Mesodermal cell (in vitro differentiated cells): ENCODE results near the gene YWHAE.
"Not testable (repeated sequence)": the region's sequence is repeated elsewhere in the genome, so short reads cannot be mapped to it uniquely, and the experiment has no call there.

Experiments used
- H3K27ac ChIP-seq: 2 replicates; pipeline ENCODE4 v1.7.0; 2013; ENCODE audit warnings: mild to moderate bottlenecking, low read depth, low read length, moderate library complexity; ENCODE audit not compliant: severe bottlenecking
- H3K36me3 ChIP-seq: 2 replicates; pipeline ENCODE4 v1.7.1; 2013; ENCODE audit warnings: mild to moderate bottlenecking, low read length, moderate library complexity; ENCODE audit not compliant: control insufficient read depth, insufficient read depth
- H3K4me1 ChIP-seq: one replicate; pipeline ENCODE4 v1.7.1; 2013; ENCODE audit warnings: mild to moderate bottlenecking, low read length; ENCODE audit not compliant: insufficient read depth, control insufficient read depth, poor library complexity, severe bottlenecking
- H3K4me3 ChIP-seq: 2 replicates; pipeline ENCODE4 v1.7.0; 2013; ENCODE audit warnings: low read length, control low read depth, mild to moderate bottlenecking; ENCODE audit not compliant: insufficient read depth, poor library complexity, severe bottlenecking; ENCODE audit errors: extremely low read depth
- H3K9me3 ChIP-seq: 2 replicates; pipeline ENCODE4 v1.7.1; 2013; ENCODE audit warnings: mild to moderate bottlenecking, low read length, moderate library complexity; ENCODE audit not compliant: control insufficient read depth
- WGBS, 2 experiments: methylation state at CpG; one replicate each; pipeline ENCODE4 v1.1.5; 2013; ENCODE audit warnings: missing lambda C conversion rate in 2 of 2; ENCODE audit not compliant: insufficient coverage in 2 of 2; 5-methylcytosine and 5-hydroxymethylcytosine counted together

Gene YWHAE

GRCh38 chr17:1360315-1360714, 39.7 kb downstream of the YWHAE start:
- H3K27ac ChIP-seq, H3K4me3 ChIP-seq, H3K9me3 ChIP-seq: not testable (repeated sequence)
- WGBS, 2 experiments = 94 to 100% methylated on average over 1 to 3 of the region's 5 CpGs
- Histone ChIP-seq H3K4me1 (peaks cover 25% of the 10 kb centered on the region), H3K36me3 (peaks cover 87% of the 10 kb centered on the region)

DNA sequence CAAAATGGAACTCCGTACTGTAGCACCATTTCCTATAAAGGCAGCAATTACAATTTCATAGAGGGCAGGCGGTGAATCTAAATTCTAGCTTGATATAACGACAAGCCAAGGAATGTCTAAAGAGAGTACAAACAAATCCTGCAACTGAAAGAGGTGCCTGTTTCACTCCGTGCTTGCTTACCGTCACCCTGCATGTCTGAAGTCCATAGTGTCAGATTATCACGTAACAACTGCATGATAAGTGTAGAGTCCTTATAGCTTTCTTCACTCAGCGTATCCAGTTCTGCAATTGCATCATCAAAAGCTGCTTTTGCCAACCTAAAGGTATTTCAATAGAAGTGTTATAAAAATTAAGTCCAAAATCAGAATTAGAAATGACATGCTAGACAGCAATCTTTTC, 46.0 kb downstream of the YWHAE start:
- Histone ChIP-seq H3K27ac (no peak overlapping the region), H3K4me3 (no peak overlapping the region), H3K9me3 (no peaks in the 10 kb centered on the region), H3K36me3 (peaks cover 92% of the 10 kb centered on the region), H3K4me1 (no peaks in the 10 kb centered on the region)
- WGBS, 2 experiments = 100% methylated on average over 5 of the region's 7 CpGs

GRCh38 chr17:1352530-1352929, 47.5 kb downstream of the YWHAE start:
- not testable (repeated sequence) for H3K9me3 ChIP-seq, H3K27ac ChIP-seq, H3K4me1 ChIP-seq, H3K4me3 ChIP-seq
- WGBS, 2 experiments = 96 to 98% methylated on average over 14 to 16 of the region's 16 CpGs
- peaks cover 96% of the 10 kb centered on the region for H3K36me3 ChIP-seq

- Histone ChIP-seq H3K4me1 (no peaks in the 10 kb centered on the region), H3K36me3 (peaks cover 97% of the 10 kb centered on the region), H3K27ac (no peak overlapping the region), H3K4me3 (no peak overlapping the region), H3K9me3 (no peaks in the 10 kb centered on the region)
- 86 to 100% methylated on average over 1 of the region's 3 CpGs for WGBS, 2 experiments
Observed at GRCh38 chr17:1351971-1352370, 48.1 kb downstream of the YWHAE start.

GRCh38 chr17:1351275-1351674, 48.7 kb downstream of the YWHAE start:
- H3K9me3 ChIP-seq = no peaks in the 10 kb centered on the region
- no peak overlapping the region for H3K4me3 ChIP-seq
- no peaks in the 10 kb centered on the region for H3K4me1 ChIP-seq
- WGBS, 2 experiments = 100% methylated on average over 4 to 5 of the region's 5 CpGs
- H3K27ac ChIP-seq = no peak overlapping the region
- H3K36me3 ChIP-seq = peaks cover 98% of the 10 kb centered on the region

DNA sequence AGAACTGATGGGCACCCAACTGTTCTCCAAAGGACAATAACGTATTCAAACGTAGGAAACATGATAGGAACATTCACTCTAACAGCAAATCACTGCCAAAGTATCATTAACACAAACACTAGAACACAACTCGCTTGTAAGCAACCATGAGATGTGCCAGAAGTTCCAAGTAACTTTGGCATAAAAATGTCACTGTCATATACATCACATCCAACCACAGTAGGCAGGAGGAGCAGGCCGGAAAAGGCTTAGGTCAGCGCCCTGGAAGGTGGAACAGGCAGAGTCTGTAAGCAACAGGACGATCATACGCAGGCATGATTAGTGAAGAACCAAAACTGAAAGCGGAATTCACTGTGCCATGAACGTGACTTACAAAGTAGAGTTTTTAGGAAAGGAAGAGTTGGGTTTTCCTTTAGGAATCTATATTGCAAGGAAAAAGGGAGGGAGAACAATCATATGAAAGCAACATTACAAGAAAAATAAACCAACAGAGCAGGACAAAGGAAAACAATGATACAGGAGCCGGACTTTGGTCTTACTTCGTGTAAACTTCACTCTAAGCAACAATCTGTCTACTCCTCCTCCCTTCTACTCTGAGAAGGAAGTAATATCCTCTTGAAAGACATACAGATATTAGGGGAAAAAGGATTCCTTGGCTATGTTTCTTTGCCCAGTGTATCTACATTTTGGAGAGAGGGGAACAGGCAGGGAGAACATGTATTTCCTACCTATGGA, 52.3 kb downstream of the YWHAE start:
- Histone ChIP-seq H3K4me1 (no peaks in the 10 kb centered on the region), H3K4me3 (no peak overlapping the region), H3K9me3 (no peaks in the 10 kb centered on the region), H3K27ac (peak overlapping the region; percentile 10), H3K36me3 (peaks cover 97% of the 10 kb centered on the region)
- WGBS, 2 experiments = 97 to 99% methylated on average over 7 to 8 of the region's 11 CpGs

GRCh38 chr17:1344521-1344920, 55.5 kb downstream of the YWHAE start:
- H3K36me3 ChIP-seq = peaks cover 80% of the 10 kb centered on the region
- no peak overlapping the region for H3K27ac ChIP-seq
- H3K4me3 ChIP-seq = no peak overlapping the region
- WGBS, 2 experiments = 75 to 100% methylated on average over 3 to 5 of the region's 7 CpGs
- no peaks in the 10 kb centered on the region for H3K9me3 ChIP-seq
- H3K4me1 ChIP-seq = no peaks in the 10 kb centered on the region

- Histone ChIP-seq H3K9me3 (no peaks in the 10 kb centered on the region), H3K4me3 (no peak overlapping the region), H3K4me1 (no peaks in the 10 kb centered on the region), H3K27ac (no peak overlapping the region), H3K36me3 (peaks cover 76% of the 10 kb centered on the region)
- WGBS, 2 experiments = 90 to 100% methylated on average over 2 to 4 of the region's 5 CpGs
Observed at GRCh38 chr17:1343554-1343953, 56.5 kb downstream of the YWHAE start.

- no peak overlapping the region for H3K27ac ChIP-seq
- WGBS, 2 experiments = 95 to 98% methylated on average over 10 to 11 of the region's 11 CpGs
- no peaks in the 10 kb centered on the region for H3K4me1 ChIP-seq
- H3K4me3 ChIP-seq = no peak overlapping the region
- no peaks in the 10 kb centered on the region for H3K9me3 ChIP-seq
- H3K36me3 ChIP-seq = peaks cover 45% of the 10 kb centered on the region
Observed at GRCh38 chr17:1340371-1340770, 59.7 kb downstream of the YWHAE start.

DNA sequence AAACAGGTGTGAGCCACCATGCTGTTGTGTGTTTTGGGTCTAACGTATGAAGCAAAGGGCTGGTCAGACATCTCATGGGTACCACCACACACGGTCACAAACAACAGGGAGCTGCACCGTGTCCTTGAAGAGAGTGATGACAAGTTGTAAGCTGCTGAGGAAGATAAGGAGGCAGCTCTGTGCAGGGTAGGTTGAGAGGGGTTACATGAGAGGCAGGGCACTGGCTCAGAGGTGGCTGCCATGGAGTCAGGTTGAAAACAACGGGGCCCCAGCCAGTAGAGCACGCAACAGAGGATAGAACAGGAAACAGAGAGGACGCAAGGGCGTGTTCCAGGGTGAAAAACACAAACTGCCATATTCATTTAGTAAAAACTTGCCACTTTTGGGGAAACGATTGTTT, 68.3 kb downstream of the YWHAE start:
- H3K9me3 ChIP-seq = no peaks in the 10 kb centered on the region
- H3K36me3 ChIP-seq = no peaks in the 10 kb centered on the region
- WGBS, 2 experiments = 93 to 94% methylated on average over 5 to 7 of the region's 8 CpGs
- no peak overlapping the region for H3K27ac ChIP-seq
- H3K4me3 ChIP-seq = no peak overlapping the region
- no peaks in the 10 kb centered on the region for H3K4me1 ChIP-seq

DNA sequence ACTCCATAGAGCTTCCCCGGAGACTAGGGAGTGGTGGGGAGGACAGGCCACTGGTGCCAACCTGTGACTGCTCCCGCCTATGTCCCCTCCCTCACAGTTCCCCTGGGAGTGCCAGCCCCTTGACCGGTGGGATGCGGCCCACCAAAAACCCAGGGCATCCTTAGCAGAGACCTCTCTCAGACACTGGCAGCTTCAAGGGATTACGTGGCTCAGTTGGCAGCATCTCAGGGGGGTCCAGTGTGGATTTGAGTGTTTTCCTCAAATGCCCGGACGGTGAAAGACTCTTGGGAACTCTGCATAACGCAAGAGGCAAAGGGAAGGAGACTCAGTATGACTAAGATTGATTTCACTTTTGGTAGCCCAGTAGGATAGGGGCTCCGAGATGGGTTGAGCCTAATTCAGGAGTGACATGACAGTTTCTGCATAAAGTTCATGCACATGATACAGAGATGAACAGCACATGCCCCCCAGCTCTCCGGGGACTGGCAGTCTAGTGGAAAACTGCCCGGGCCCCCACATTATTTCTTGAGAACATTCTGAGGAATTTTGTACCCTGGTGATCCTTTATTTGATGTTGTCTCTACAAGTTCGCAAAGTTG, 70.2 kb downstream of the YWHAE start:
- Histone ChIP-seq H3K36me3 (no peaks in the 10 kb centered on the region), H3K4me1 (no peaks in the 10 kb centered on the region), H3K4me3 (no peak overlapping the region), H3K27ac (no peak overlapping the region), H3K9me3 (no peaks in the 10 kb centered on the region)
- WGBS, 2 experiments = 91 to 92% methylated on average over 10 to 12 of the region's 12 CpGs
